ENCODE results near the gene SLC25A39. TPM values are rescaled to one million over a fixed set of nuclear protein-coding genes. Genes with fewer than 3 reads are reported as not detected.
"Not testable (repeated sequence)": the region's sequence is repeated elsewhere in the genome, so short reads cannot be mapped to it uniquely, and the experiment has no call there.

The SLC25A39 gene
- total RNA-seq (ENCODE audit: unreplicated experiment) = 104 TPM
- long read RNA-seq, transcript SLC25A39-201 (12 exons, 1,607 nt) = major isoform, 98 of 137 reads
- long read RNA-seq, transcript SLC25A39-202 (12 exons, 1,565 nt) = minor isoform, 16 of 137 reads
- long read RNA-seq, partial matches to known transcripts = 5 of 137 reads
- long read RNA-seq, other reads (novel, unspliced or antisense) = 14 of 137 reads

GRCh38 chr17:44324571-44325275, at the start of gene SLC25A39:
TSS of gene SLC25A39 (minus strand) at chr17:44324823. CDS start at chr17:44323562, 1,261 bp downstream.
- peaks cover 2% of the 10 kb centered on the region for H3K4me1 Mint-ChIP-seq (ENCODE audit: low read depth, unreplicated experiment)

GRCh38 chr17:44372036-44372435, 47.4 kb upstream of the SLC25A39 start:
- no peak for TF ChIP-seq CTCF (IDR thresholded peaks at IDR 0.05; ENCODE audit: partially characterized antibody, unreplicated experiment)
- Mint-ChIP-seq H3K9me3 (ENCODE audit: unreplicated experiment) (peaks cover 4% of the 10 kb centered on the region), H3K27me3 (ENCODE audit: unreplicated experiment) (peaks cover 5% of the 10 kb centered on the region), H3K4me1 (ENCODE audit: low read depth, unreplicated experiment) (no peaks in the 10 kb centered on the region), H3K36me3 (ENCODE audit: unreplicated experiment) (no peaks in the 10 kb centered on the region), H3K27ac (ENCODE audit: unreplicated experiment) (no peak overlapping the region), H3K4me3 (ENCODE audit: unreplicated experiment) (no peak overlapping the region)
- DNase-seq = no peak

More at GRCh38 chr17:44324571-44325275, at the start of gene SLC25A39:
- Mint-ChIP-seq H3K4me3 (ENCODE audit: unreplicated experiment) (peak within 1 kb of the TSS; percentile 88), H3K9me3 (ENCODE audit: unreplicated experiment) (peaks cover 8% of the 10 kb centered on the region), H3K27me3 (ENCODE audit: unreplicated experiment) (peaks cover 11% of the 10 kb centered on the region), H3K36me3 (ENCODE audit: unreplicated experiment) (no peaks in the 10 kb centered on the region), H3K27ac (ENCODE audit: unreplicated experiment) (peak within 1 kb of the TSS; percentile 3)
- no peak for TF ChIP-seq CTCF (IDR thresholded peaks at IDR 0.05; ENCODE audit: partially characterized antibody, unreplicated experiment)
- peak; percentile 97 for DNase-seq

GRCh38 chr17:44369414-44370023, 44.9 kb upstream of the SLC25A39 start:
- H3K4me1 Mint-ChIP-seq (ENCODE audit: low read depth, unreplicated experiment); H3K4me3 Mint-ChIP-seq (ENCODE audit: unreplicated experiment); H3K27ac Mint-ChIP-seq (ENCODE audit: unreplicated experiment); H3K9me3 Mint-ChIP-seq (ENCODE audit: unreplicated experiment); H3K36me3 Mint-ChIP-seq (ENCODE audit: unreplicated experiment); DNase-seq: not testable (repeated sequence)
- H3K27me3 Mint-ChIP-seq (ENCODE audit: unreplicated experiment) = peaks cover 10% of the 10 kb centered on the region

- H3K4me1 Mint-ChIP-seq (ENCODE audit: low read depth, unreplicated experiment) = not testable (repeated sequence)
Measured at GRCh38 chr17:44368391-44369243, 44.0 kb upstream of the SLC25A39 start.

GRCh38 chr17:44367231-44367979, 42.8 kb upstream of the SLC25A39 start:
- Mint-ChIP-seq H3K4me1 (ENCODE audit: low read depth, unreplicated experiment) (no peaks in the 10 kb centered on the region), H3K27ac (ENCODE audit: unreplicated experiment) (no peak overlapping the region), H3K4me3 (ENCODE audit: unreplicated experiment) (no peak overlapping the region), H3K9me3 (ENCODE audit: unreplicated experiment) (peaks cover 9% of the 10 kb centered on the region), H3K36me3 (ENCODE audit: unreplicated experiment) (no peaks in the 10 kb centered on the region), H3K27me3 (ENCODE audit: unreplicated experiment) (peaks cover 14% of the 10 kb centered on the region)
- no peak for DNase-seq
- no peak for TF ChIP-seq CTCF (IDR thresholded peaks at IDR 0.05; ENCODE audit: partially characterized antibody, unreplicated experiment)

More at GRCh38 chr17:44368391-44369243, 44.0 kb upstream of the SLC25A39 start:
- H3K4me3 Mint-ChIP-seq (ENCODE audit: unreplicated experiment); DNase-seq; H3K27ac Mint-ChIP-seq (ENCODE audit: unreplicated experiment); H3K36me3 Mint-ChIP-seq (ENCODE audit: unreplicated experiment); H3K9me3 Mint-ChIP-seq (ENCODE audit: unreplicated experiment): not testable (repeated sequence)
- H3K27me3 Mint-ChIP-seq (ENCODE audit: unreplicated experiment) = peaks cover 14% of the 10 kb centered on the region

GRCh38 chr17:44365051-44365450, 40.4 kb upstream of the SLC25A39 start:
- H3K4me3 Mint-ChIP-seq (ENCODE audit: unreplicated experiment); DNase-seq; H3K27ac Mint-ChIP-seq (ENCODE audit: unreplicated experiment); H3K36me3 Mint-ChIP-seq (ENCODE audit: unreplicated experiment); H3K9me3 Mint-ChIP-seq (ENCODE audit: unreplicated experiment): not testable (repeated sequence)
- peaks cover 15% of the 10 kb centered on the region for H3K27me3 Mint-ChIP-seq (ENCODE audit: unreplicated experiment)
- H3K4me1 Mint-ChIP-seq (ENCODE audit: low read depth, unreplicated experiment) = peaks cover 17% of the 10 kb centered on the region

All from glutamatergic neuron (in vitro differentiated cells).